GM12878 (cell line): ENCODE results near the gene P3H3. TPM values are rescaled to one million over a fixed set of nuclear protein-coding genes. Genes with fewer than 3 reads are reported as not detected.

Experiments used
- EGR1 ChIP-seq, 2 experiments: IDR thresholded peaks; 1 replicate in 1 of 2; 2 replicates in 1 of 2; pipeline ENCODE4 v1.6.1; 2011 to 2012; ENCODE audit warnings: low read depth in 2 of 2, low read length in 2 of 2, borderline replicate concordance in 1 of 2, mild to moderate bottlenecking in 1 of 2, moderate library complexity in 1 of 2
- IKZF1 ChIP-seq: fragments of 450-650 bp; conservative IDR thresholded peaks from 2 replicates; pipeline ENCODE4 v1.6.1; 2017; ENCODE audit warnings: antibody characterized with exemption, mild to moderate bottlenecking
- LARP7 ChIP-seq: fragments of 450-650 bp; IDR thresholded peaks from 2 replicates; pipeline ENCODE4 v1.6.1; 2017; ENCODE audit warnings: mild to moderate bottlenecking
- NRF1 ChIP-seq: conservative IDR thresholded peaks from 2 replicates; pipeline ENCODE4 v1.6.1; 2011; ENCODE audit warnings: mild to moderate bottlenecking, low read depth, low read length, improper control_type of control experiment
- WRNIP1 ChIP-seq: IDR thresholded peaks from 2 replicates; pipeline ENCODE4 v1.6.1; 2011; ENCODE audit warnings: low read depth, low read length, improper control_type of control experiment, borderline replicate concordance
- polyA plus RNA-seq, 11 experiments: library from polyadenylated mRNA; depleted of rRNA in 4 of 11; unstranded in 6 of 11; stranded (reverse) in 5 of 11; fragments of >200 nt; fragmentation: Nextera tagmentation in 4 of 11; fragmentation: Illumina TruSeq in 1 of 11; extraction: Ambion mirVana in 4 of 11; extraction: Trizol in 1 of 11; gene quantifications; 1 replicate in 1 of 11; 2 replicates in 10 of 11; pipeline versions ENCODE4 v1.2.1 to v1.2.3, GENCODE V29; 2011 to 2016; ENCODE audit warnings: inconsistent platforms in 2 of 11, missing spikeins in 2 of 11, low read depth in 1 of 11
- total RNA-seq, 4 experiments: library from RNA; depleted of rRNA in 3 of 4; stranded (reverse); fragments of >200 nt in 3 of 4; fragmentation: Illumina TruSeq in 1 of 4; extraction: Trizol in 1 of 4; gene quantifications; 2 replicates each; pipeline versions ENCODE4 v1.2.1 to v1.2.3, GENCODE V29; 2013 to 2021
- TF ChIP-seq, protein P1 (sequence below): fragments of 450-650 bp; IDR thresholded peaks from 2 replicates; pipeline ENCODE4 v1.6.1; 2017; ENCODE audit warnings: low read depth, mild to moderate bottlenecking, moderate library complexity
- TF ChIP-seq, protein P2 (sequence below): fragments of 450-650 bp; IDR thresholded peaks from 2 replicates; pipeline ENCODE4 v1.6.1; 2017; ENCODE audit warnings: mild to moderate bottlenecking
- TF ChIP-seq, protein P3 (sequence below): IDR thresholded peaks from 2 replicates; pipeline ENCODE4 v1.6.1; 2012; ENCODE audit warnings: improper control_type of control experiment, low read depth, low read length; ENCODE audit not compliant: insufficient replicate concordance
- TF ChIP-seq, protein P4 (sequence below): fragments of 450-650 bp; IDR thresholded peaks from 2 replicates; pipeline ENCODE4 v1.6.1; 2018; ENCODE audit warnings: mild to moderate bottlenecking, low read depth, moderate library complexity; ENCODE audit not compliant: partially characterized antibody
- TF ChIP-seq, protein P5 (sequence below): IDR thresholded peaks from 2 replicates; pipeline ENCODE4 v1.6.1; 2012; ENCODE audit warnings: low read length, inconsistent platforms
- TF ChIP-seq, protein P6 (sequence below): IDR thresholded peaks from 2 replicates; pipeline ENCODE4 v1.6.1; 2011; ENCODE audit warnings: low read depth, mild to moderate bottlenecking, low read length, moderate library complexity, borderline replicate concordance; ENCODE audit errors: extremely low read depth

The P3H3 gene
- total and polyA plus RNA-seq, 10 of the 15 experiments (the other 5 are each of a cell fraction or from before 2014, with no cell fraction given) = 0.03 to 0.21 (median 0.05) TPM; not detected in 7

DNA sequence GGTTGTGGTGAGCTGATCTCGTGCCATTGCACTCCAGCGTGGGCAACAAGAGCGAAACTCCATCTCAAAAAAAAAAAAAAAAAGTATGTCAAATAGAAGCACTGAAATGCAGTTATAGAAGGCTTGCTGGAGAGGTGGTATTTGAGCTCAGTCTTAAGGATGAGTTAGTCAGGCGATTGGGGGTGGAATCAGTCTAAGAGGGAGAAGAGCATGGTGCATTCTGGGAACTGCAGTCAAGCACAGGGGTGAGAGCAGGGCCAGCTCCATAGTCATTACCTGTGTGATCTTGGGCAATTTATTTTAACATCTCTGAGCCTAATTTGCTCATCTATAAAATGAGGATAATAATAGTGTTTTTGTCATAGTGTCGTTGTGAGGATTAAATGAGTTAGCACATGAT lies 6.7 kb downstream of the P3H3 start (continued):
- TF ChIP-seq, protein P1, sequence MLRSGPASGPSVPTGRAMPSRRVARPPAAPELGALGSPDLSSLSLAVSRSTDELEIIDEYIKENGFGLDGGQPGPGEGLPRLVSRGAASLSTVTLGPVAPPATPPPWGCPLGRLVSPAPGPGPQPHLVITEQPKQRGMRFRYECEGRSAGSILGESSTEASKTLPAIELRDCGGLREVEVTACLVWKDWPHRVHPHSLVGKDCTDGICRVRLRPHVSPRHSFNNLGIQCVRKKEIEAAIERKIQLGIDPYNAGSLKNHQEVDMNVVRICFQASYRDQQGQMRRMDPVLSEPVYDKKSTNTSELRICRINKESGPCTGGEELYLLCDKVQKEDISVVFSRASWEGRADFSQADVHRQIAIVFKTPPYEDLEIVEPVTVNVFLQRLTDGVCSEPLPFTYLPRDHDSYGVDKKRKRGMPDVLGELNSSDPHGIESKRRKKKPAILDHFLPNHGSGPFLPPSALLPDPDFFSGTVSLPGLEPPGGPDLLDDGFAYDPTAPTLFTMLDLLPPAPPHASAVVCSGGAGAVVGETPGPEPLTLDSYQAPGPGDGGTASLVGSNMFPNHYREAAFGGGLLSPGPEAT = no peak
- TF ChIP-seq EGR1 (IDR thresholded peaks at IDR 0.05; ENCODE audit: borderline replicate concordance in 1 of 2, low read depth in 2 of 2, low read length in 2 of 2) (no peak), NRF1 (no peak), WRNIP1 (no peak), IKZF1 (no peak), LARP7 (no peak)
- TF ChIP-seq, protein P2, sequence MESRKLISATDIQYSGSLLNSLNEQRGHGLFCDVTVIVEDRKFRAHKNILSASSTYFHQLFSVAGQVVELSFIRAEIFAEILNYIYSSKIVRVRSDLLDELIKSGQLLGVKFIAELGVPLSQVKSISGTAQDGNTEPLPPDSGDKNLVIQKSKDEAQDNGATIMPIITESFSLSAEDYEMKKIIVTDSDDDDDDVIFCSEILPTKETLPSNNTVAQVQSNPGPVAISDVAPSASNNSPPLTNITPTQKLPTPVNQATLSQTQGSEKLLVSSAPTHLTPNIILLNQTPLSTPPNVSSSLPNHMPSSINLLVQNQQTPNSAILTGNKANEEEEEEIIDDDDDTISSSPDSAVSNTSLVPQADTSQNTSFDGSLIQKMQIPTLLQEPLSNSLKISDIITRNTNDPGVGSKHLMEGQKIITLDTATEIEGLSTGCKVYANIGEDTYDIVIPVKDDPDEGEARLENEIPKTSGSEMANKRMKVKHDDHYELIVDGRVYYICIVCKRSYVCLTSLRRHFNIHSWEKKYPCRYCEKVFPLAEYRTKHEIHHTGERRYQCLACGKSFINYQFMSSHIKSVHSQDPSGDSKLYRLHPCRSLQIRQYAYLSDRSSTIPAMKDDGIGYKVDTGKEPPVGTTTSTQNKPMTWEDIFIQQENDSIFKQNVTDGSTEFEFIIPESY = no peak
- TF ChIP-seq, protein P3, sequence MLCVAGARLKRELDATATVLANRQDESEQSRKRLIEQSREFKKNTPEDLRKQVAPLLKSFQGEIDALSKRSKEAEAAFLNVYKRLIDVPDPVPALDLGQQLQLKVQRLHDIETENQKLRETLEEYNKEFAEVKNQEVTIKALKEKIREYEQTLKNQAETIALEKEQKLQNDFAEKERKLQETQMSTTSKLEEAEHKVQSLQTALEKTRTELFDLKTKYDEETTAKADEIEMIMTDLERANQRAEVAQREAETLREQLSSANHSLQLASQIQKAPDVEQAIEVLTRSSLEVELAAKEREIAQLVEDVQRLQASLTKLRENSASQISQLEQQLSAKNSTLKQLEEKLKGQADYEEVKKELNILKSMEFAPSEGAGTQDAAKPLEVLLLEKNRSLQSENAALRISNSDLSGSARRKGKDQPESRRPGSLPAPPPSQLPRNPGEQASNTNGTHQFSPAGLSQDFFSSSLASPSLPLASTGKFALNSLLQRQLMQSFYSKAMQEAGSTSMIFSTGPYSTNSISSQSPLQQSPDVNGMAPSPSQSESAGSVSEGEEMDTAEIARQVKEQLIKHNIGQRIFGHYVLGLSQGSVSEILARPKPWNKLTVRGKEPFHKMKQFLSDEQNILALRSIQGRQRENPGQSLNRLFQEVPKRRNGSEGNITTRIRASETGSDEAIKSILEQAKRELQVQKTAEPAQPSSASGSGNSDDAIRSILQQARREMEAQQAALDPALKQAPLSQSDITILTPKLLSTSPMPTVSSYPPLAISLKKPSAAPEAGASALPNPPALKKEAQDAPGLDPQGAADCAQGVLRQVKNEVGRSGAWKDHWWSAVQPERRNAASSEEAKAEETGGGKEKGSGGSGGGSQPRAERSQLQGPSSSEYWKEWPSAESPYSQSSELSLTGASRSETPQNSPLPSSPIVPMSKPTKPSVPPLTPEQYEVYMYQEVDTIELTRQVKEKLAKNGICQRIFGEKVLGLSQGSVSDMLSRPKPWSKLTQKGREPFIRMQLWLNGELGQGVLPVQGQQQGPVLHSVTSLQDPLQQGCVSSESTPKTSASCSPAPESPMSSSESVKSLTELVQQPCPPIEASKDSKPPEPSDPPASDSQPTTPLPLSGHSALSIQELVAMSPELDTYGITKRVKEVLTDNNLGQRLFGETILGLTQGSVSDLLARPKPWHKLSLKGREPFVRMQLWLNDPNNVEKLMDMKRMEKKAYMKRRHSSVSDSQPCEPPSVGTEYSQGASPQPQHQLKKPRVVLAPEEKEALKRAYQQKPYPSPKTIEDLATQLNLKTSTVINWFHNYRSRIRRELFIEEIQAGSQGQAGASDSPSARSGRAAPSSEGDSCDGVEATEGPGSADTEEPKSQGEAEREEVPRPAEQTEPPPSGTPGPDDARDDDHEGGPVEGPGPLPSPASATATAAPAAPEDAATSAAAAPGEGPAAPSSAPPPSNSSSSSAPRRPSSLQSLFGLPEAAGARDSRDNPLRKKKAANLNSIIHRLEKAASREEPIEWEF = no peak
- TF ChIP-seq, protein P4, sequence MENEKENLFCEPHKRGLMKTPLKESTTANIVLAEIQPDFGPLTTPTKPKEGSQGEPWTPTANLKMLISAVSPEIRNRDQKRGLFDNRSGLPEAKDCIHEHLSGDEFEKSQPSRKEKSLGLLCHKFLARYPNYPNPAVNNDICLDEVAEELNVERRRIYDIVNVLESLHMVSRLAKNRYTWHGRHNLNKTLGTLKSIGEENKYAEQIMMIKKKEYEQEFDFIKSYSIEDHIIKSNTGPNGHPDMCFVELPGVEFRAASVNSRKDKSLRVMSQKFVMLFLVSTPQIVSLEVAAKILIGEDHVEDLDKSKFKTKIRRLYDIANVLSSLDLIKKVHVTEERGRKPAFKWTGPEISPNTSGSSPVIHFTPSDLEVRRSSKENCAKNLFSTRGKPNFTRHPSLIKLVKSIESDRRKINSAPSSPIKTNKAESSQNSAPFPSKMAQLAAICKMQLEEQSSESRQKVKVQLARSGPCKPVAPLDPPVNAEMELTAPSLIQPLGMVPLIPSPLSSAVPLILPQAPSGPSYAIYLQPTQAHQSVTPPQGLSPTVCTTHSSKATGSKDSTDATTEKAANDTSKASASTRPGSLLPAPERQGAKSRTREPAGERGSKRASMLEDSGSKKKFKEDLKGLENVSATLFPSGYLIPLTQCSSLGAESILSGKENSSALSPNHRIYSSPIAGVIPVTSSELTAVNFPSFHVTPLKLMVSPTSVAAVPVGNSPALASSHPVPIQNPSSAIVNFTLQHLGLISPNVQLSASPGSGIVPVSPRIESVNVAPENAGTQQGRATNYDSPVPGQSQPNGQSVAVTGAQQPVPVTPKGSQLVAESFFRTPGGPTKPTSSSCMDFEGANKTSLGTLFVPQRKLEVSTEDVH = no peak
- TF ChIP-seq, protein P5, sequence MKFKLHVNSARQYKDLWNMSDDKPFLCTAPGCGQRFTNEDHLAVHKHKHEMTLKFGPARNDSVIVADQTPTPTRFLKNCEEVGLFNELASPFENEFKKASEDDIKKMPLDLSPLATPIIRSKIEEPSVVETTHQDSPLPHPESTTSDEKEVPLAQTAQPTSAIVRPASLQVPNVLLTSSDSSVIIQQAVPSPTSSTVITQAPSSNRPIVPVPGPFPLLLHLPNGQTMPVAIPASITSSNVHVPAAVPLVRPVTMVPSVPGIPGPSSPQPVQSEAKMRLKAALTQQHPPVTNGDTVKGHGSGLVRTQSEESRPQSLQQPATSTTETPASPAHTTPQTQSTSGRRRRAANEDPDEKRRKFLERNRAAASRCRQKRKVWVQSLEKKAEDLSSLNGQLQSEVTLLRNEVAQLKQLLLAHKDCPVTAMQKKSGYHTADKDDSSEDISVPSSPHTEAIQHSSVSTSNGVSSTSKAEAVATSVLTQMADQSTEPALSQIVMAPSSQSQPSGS = no peak
- TF ChIP-seq, protein P6, sequence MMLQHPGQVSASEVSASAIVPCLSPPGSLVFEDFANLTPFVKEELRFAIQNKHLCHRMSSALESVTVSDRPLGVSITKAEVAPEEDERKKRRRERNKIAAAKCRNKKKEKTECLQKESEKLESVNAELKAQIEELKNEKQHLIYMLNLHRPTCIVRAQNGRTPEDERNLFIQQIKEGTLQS = no peak
